ENCODE data around the gene SERTAD2.

SERTAD2 gene

DNA sequence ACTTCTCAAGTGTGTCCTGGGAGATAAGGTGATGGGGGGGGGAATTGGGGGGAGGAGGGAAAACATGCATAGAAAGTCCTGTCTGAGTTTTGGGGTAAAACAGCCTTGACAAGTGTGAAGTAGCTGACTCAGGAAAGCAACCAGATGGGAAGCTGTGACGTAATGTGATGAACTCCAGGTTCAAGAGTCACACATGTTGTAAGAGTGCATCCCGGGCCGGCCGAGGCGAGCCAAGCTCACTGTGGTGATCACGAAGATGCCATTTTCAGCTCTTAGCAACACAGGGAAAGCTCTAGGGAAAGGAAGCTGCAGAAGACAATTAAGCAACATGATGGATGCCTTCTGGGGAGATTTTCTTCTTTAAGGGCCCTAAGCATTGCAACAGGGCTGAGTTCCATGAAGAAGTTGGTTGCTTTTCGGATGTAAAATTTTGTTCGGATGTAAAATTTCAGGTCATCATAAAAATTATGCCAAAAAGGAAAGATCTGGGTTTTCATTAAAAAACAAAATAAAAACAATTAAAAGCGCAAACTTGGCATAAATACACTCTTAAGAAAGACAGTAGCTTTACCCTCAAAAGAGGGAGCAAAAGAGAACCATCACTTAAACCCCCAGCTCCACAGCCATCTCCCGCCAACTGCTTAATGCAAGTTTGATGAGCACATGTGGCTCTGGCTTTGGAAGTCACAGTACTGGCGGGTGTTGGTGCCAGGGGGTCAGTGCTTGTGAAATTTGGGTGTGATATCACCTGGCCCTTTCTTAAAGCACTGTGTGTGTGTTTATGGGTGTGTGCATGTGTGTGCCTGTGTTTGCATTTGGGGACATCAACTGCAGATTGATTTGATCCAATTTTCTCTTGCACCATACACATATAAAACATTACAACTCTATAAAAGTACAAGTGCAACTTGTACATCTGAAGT is 19.1 kb downstream of the SERTAD2 start:
- Histone ChIP-seq H3K27me3 (ENCODE audit: low read depth, low read length) (no peaks in the 10 kb centered on the region), H3K9me3 (ENCODE audit: control insufficient read depth in 1 of 2, low read length in 2 of 2) (no peaks in the 10 kb centered on the region), H3K4me3 (ENCODE audit: low read depth in 1 of 2, low read length in 2 of 2) (no peak overlapping the region), H3K27ac (ENCODE audit: low read length) (no peak overlapping the region), H3K36me3 (ENCODE audit: control insufficient read depth in 1 of 2, insufficient read depth in 2 of 2, low read length in 2 of 2) (peaks cover 20 to 28% of the 10 kb centered on the region in 2 donors), H3K4me1 (ENCODE audit: control insufficient read depth in 1 of 2, insufficient read depth in 2 of 2, low read length in 2 of 2) (peaks cover 5 to 28% of the 10 kb centered on the region in 2 donors)

DNA sequence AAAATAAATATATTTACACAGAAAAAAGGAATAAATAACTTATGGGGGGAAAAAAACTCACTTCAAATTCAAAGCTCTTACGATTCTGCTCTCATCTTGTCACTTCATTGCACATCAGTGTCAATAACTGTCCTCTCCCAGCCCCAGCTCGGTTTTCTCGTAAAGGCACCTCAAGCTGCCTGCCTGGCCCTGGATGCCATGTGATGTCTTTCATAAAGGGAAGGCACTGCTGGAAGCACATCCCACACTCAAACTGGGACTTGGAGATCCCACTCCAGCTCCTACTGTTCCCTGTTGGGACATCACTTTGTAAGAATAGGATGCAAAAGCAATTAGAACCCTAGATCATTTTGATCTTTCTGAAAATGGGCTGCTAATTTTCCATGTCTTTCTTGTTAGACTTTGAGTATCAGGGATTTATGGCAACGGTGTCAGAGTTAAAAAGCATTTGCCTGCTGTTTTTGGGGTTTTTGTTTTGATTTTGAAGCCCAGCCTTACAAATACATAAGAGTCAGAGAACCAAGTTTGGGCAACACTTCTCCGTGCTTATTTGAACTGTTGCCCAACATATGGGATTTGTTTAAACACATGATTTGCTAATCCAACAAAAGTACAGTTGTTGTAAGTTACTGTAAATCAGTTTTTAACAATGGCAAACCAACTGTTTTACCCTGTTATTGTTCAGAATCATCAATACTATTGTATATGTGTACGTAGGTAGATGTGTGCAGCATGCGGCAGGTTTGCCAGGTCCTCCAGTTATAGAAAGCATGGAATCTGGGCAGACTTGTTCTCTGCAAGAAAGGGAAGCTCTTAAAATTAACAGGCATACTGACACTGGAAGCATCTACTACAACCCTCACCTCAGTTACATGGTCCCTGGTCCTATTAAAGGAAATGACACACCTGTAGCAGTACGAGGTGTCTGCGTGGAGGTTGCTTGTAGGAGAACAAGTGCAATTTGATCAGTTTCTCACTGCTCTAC is 20.6 kb downstream of the SERTAD2 start:
- Histone ChIP-seq H3K27ac (ENCODE audit: low read length) (no peak overlapping the region), H3K4me1 (ENCODE audit: control insufficient read depth in 1 of 2, insufficient read depth in 2 of 2, low read length in 2 of 2) (peaks cover 5 to 33% of the 10 kb centered on the region in 2 donors), H3K9me3 (ENCODE audit: control insufficient read depth in 1 of 2, low read length in 2 of 2) (no peaks in the 10 kb centered on the region), H3K36me3 (ENCODE audit: control insufficient read depth in 1 of 2, insufficient read depth in 2 of 2, low read length in 2 of 2) (peaks cover 20 to 28% of the 10 kb centered on the region in 2 donors), H3K27me3 (ENCODE audit: low read depth, low read length) (no peaks in the 10 kb centered on the region), H3K4me3 (ENCODE audit: low read depth in 1 of 2, low read length in 2 of 2) (no peak overlapping the region)

DNA sequence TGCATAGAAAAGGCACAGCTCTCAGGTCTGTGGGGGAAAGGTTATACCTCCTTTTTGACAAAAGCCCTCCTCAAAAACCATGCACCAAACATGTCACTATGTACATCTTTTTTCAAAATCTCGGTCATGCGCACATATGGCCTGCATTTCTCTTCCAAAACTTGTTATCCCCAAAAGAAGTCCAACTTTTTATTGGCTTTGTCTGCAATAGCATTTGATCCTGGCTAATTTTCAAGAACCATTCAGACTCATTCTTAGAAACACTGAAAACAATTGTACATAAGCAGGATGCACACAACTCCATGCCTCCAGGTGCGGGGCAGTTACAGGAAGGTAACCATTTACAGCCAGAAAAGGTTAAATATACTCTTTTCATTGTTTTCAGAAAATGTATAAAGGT is 21.9 kb downstream of the SERTAD2 start:
- H3K4me3 ChIP-seq (ENCODE audit: low read depth in 1 of 2, low read length in 2 of 2): no peak overlapping the region
- peaks cover 20 to 28% of the 10 kb centered on the region in 2 donors for H3K36me3 ChIP-seq (ENCODE audit: control insufficient read depth in 1 of 2, insufficient read depth in 2 of 2, low read length in 2 of 2)
- no peaks in the 10 kb centered on the region for H3K9me3 ChIP-seq (ENCODE audit: control insufficient read depth in 1 of 2, low read length in 2 of 2)
- no peaks in the 10 kb centered on the region for H3K27me3 ChIP-seq (ENCODE audit: low read depth, low read length)
- H3K27ac ChIP-seq (ENCODE audit: low read length): no peak overlapping the region
- peaks cover 0 to 26% of the 10 kb centered on the region in 2 donors for H3K4me1 ChIP-seq (ENCODE audit: control insufficient read depth in 1 of 2, insufficient read depth in 2 of 2, low read length in 2 of 2)

DNA sequence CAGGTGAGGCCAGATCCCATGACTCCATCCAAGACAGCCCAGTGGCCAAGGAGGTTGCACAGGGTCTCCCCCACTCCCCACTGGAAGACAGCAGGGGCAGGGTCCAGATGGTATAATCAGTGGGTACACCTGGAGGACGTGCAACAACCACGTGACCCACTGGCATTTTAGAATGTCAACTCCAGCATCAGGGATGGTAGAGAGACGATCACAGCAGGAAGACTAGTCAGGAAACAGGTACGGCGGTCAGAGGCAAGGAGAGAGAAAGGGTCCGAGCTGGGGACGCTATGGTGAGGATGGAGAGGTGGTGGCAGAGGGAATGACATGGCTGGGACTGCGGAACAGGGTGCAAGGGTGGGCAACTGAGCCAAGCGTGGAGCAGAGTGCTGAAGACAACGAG is 23.0 kb downstream of the SERTAD2 start:
- peaks cover 15 to 22% of the 10 kb centered on the region in 2 donors for H3K36me3 ChIP-seq (ENCODE audit: control insufficient read depth in 1 of 2, insufficient read depth in 2 of 2, low read length in 2 of 2)
- H3K9me3 ChIP-seq (ENCODE audit: control insufficient read depth in 1 of 2, low read length in 2 of 2): no peaks in the 10 kb centered on the region
- H3K27me3 ChIP-seq (ENCODE audit: low read depth, low read length): no peaks in the 10 kb centered on the region
- no peak overlapping the region for H3K4me3 ChIP-seq (ENCODE audit: low read depth in 1 of 2, low read length in 2 of 2)
- peaks cover 0 to 25% of the 10 kb centered on the region in 2 donors for H3K4me1 ChIP-seq (ENCODE audit: control insufficient read depth in 1 of 2, insufficient read depth in 2 of 2, low read length in 2 of 2)
- H3K27ac ChIP-seq (ENCODE audit: low read length): no peak overlapping the region

DNA sequence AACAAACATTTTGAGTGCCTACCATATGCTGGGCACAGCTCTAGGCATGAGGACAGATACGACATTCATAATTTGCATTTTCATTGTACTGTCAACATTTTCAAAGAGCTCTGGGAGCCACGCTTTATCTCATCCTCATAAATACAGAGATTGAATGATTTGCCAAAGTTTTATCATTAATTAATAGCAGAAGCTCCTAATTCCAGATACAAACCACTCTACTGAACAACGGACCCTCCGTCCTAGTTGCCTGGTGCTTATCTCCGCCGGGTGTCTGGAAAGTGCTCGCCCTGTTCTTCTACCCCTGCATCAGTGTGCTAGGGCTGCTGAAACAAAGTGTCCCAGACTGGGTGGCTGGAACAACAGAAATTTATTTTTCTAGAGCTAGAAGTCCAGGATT is 23.8 kb downstream of the SERTAD2 start:
- H3K4me1 ChIP-seq (ENCODE audit: control insufficient read depth in 1 of 2, insufficient read depth in 2 of 2, low read length in 2 of 2): peaks cover 0 to 25% of the 10 kb centered on the region in 2 donors
- peaks cover 8 to 15% of the 10 kb centered on the region in 2 donors for H3K36me3 ChIP-seq (ENCODE audit: control insufficient read depth in 1 of 2, insufficient read depth in 2 of 2, low read length in 2 of 2)
- no peaks in the 10 kb centered on the region for H3K27me3 ChIP-seq (ENCODE audit: low read depth, low read length)
- no peaks in the 10 kb centered on the region for H3K9me3 ChIP-seq (ENCODE audit: control insufficient read depth in 1 of 2, low read length in 2 of 2)
- no peak overlapping the region for H3K4me3 ChIP-seq (ENCODE audit: low read depth in 1 of 2, low read length in 2 of 2)
- H3K27ac ChIP-seq (ENCODE audit: low read length): no peak overlapping the region

DNA sequence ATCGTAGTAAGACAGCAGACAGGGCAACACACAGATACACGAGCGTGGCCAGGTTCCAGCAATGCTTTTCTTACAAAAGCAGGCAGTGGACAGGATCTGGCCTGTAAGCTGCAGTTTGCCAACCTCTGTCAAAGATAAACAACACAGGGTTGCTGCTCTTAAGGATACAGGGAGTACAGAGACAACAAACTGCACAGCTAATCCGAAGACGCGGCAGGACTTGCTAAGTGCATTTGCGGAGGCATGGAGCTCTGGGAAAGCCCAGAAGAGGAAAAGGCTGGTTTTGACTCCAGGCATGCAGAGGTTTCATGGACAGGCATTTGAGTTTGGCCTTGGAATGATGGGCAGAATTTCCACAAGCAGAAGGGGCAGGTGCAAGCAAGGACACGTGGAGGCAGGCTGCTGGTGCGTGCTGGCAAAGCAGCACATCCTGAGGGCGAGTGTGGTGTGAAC is 24.4 kb downstream of the SERTAD2 start:
- Histone ChIP-seq H3K36me3 (ENCODE audit: control insufficient read depth in 1 of 2, insufficient read depth in 2 of 2, low read length in 2 of 2) (peaks cover 3 to 12% of the 10 kb centered on the region in 2 donors), H3K9me3 (ENCODE audit: control insufficient read depth in 1 of 2, low read length in 2 of 2) (no peaks in the 10 kb centered on the region), H3K27ac (ENCODE audit: low read length) (no peak overlapping the region), H3K4me1 (ENCODE audit: control insufficient read depth in 1 of 2, insufficient read depth in 2 of 2, low read length in 2 of 2) (peaks cover 0 to 23% of the 10 kb centered on the region in 2 donors), H3K27me3 (ENCODE audit: low read depth, low read length) (no peaks in the 10 kb centered on the region), H3K4me3 (ENCODE audit: low read depth in 1 of 2, low read length in 2 of 2) (no peak overlapping the region)

DNA sequence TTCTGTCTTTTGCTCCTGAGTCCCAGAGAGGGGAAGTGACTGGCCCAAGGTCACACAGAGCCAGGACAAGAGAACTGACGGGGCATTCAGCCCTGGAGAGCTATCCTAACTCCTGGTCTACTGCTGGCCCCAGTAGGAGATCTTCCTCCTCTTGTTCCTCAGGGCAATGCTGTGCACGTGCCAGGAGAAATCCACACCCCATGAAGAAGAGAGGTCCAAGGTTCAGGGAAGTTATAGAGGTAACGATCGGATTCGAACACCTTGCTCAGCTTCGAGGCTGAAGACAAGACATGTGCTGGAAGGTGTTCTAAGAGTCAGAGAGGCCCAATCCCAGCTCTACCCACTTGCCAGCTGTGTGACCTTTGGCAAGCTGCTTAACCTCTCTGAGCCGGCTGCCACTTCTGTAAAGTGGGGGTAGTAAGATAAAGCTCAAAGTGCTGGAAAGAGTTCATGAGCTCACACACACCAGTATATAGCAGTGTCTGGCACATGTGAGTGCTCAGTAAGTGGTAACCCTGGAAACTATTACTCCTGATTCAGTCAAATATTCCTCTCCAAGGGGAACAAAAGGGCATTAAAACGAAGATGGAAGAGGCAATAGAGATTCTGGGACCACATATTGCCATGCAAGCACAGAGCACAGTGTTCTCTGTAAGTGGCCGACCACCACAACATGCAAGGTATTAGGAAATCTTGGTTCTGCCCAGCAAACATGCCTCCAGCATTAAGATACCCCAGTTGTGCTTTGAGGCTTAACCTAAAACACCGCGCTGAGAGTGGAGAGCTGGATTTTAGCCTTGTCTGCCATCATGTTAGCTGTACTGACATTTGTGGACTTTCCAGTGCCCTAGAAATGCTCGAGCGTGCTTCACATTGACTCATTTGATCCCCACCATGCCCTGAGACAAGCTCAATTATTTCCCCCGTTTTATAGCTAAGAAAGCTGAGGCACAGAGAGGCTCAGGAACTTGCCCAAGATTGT is 25.6 kb downstream of the SERTAD2 start:
- Histone ChIP-seq H3K36me3 (ENCODE audit: control insufficient read depth in 1 of 2, insufficient read depth in 2 of 2, low read length in 2 of 2) (peaks cover 0 to 9% of the 10 kb centered on the region in 2 donors), H3K27ac (ENCODE audit: low read length) (no peak overlapping the region), H3K4me3 (ENCODE audit: low read depth in 1 of 2, low read length in 2 of 2) (no peak overlapping the region), H3K4me1 (ENCODE audit: control insufficient read depth in 1 of 2, insufficient read depth in 2 of 2, low read length in 2 of 2) (peaks cover 0 to 14% of the 10 kb centered on the region in 2 donors), H3K9me3 (ENCODE audit: control insufficient read depth in 1 of 2, low read length in 2 of 2) (no peaks in the 10 kb centered on the region), H3K27me3 (ENCODE audit: low read depth, low read length) (no peaks in the 10 kb centered on the region)

DNA sequence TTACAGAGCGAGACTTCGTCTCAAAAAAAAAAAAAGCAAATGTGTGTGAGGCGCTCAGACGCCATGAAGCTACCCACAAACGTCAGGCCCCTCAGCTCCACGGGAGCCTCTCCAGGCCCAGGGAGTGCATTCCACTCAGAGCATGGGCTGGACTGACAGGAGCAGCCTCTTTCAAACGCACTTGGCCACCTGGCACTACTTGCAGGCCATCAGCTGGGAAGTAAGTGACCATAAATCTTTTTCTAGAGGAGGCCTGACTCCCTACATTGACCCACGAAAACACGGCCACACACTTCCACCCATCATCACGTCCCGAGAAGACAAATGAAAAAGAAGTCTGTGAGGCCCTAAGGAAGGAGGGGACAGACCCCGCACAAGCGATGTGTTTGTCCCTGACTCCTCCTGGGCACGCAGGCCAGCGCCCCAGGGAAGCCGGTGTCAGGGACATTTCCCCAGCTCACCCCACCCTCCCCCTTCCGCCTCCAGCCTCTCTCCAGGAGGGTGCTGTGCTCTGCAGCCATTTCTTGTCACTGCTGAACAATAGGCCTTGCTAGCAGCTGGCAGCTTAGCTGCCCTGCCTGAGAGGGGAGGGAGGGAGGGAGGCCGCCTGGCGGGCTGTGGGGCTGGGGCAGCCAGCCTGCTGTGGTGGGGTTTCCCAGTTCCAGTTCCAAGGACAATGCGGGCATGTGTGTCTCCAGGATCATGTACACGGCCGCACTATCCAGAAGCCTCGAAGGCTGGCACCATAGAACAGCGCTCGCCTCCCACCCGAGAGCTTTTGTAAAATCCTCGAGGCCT is 26.6 kb downstream of the SERTAD2 start:
- Histone ChIP-seq H3K36me3 (ENCODE audit: control insufficient read depth in 1 of 2, insufficient read depth in 2 of 2, low read length in 2 of 2) (peaks cover 0 to 9% of the 10 kb centered on the region in 2 donors), H3K9me3 (ENCODE audit: control insufficient read depth in 1 of 2, low read length in 2 of 2) (no peaks in the 10 kb centered on the region), H3K27ac (ENCODE audit: low read length) (no peak overlapping the region), H3K4me3 (ENCODE audit: low read depth in 1 of 2, low read length in 2 of 2) (no peak overlapping the region), H3K27me3 (ENCODE audit: low read depth, low read length) (no peaks in the 10 kb centered on the region), H3K4me1 (ENCODE audit: control insufficient read depth in 1 of 2, insufficient read depth in 2 of 2, low read length in 2 of 2) (peaks cover 0 to 8% of the 10 kb centered on the region in 2 donors)

DNA sequence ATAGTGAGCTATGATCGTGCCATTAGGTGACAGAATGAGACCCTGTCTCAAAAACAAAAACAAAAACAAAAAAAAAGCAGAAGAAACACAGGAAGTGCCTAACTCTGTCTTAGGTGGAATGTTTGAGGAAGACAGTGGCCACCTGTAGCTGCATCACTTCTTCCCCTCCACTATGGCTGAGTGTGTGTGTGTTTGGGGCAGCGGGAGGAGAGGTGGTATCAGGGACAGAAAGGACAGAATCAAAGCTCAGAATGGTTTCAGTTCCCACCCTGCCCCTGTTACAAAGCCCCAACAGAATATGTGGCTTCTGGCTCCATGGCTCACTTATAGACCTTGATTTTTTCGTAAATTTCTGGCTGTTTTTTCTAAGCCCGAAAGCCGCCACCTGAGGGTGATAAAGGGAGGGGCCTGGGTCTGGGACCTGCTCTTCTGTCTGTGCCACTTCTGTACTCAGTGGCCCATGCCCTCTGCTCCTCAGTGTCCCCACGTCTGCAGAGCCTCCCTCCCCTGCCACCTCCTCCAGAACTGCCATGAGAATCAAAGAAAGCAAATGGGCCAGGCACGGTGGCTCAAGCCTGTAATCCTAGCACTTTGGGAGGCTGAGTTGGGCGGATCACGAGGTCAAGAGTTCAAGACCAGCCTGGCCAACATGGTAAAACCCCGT is 27.4 kb downstream of the SERTAD2 start:
- Histone ChIP-seq H3K27ac (ENCODE audit: low read length) (no peak overlapping the region), H3K36me3 (ENCODE audit: control insufficient read depth in 1 of 2, insufficient read depth in 2 of 2, low read length in 2 of 2) (peaks cover 0 to 8% of the 10 kb centered on the region in 2 donors), H3K4me3 (ENCODE audit: low read depth in 1 of 2, low read length in 2 of 2) (no peak overlapping the region), H3K4me1 (ENCODE audit: control insufficient read depth in 1 of 2, insufficient read depth in 2 of 2, low read length in 2 of 2) (peaks cover 0 to 8% of the 10 kb centered on the region in 2 donors), H3K27me3 (ENCODE audit: low read depth, low read length) (no peaks in the 10 kb centered on the region), H3K9me3 (ENCODE audit: control insufficient read depth in 1 of 2, low read length in 2 of 2) (no peaks in the 10 kb centered on the region)

Data from muscle layer of duodenum (tissue), 2 donors.